ENCODE results near the gene IQGAP2. TPM values are rescaled to one million over a fixed set of nuclear protein-coding genes. Genes with fewer than 3 reads are reported as not detected.

The IQGAP2 gene
- total and polyA plus RNA-seq, 2 of the 8 experiments (the other 6 are each of a cell fraction or from before 2014, with no cell fraction given) = 19.7 to 66.0 TPM

GRCh38 chr5:76590027-76590426 lies 186.9 kb downstream of the IQGAP2 start:
- no peaks in the 10 kb centered on the region for H3K9me3 ChIP-seq (ENCODE audit: insufficient read depth in 2 of 2, low read depth in 1 of 2, low read length in 1 of 2)
- H4K91ac ChIP-seq (replicated peaks; ENCODE audit: insufficient read length, low read length) = no peak overlapping the region
- no peak overlapping the region for H2AFZ ChIP-seq (ENCODE audit: low read length)
- H3K4me2 ChIP-seq (ENCODE audit: insufficient read depth in 1 of 2, low read depth in 2 of 2, low read length in 2 of 2) = no peak overlapping the region
- H2AK5ac ChIP-seq (ENCODE audit: low read depth, low read length) = no peak overlapping the region
- H3K18ac ChIP-seq (ENCODE audit: extremely low read depth, low read length) = no peak overlapping the region
- DNase-seq (ENCODE audit: low read depth in 1 of 2, low spot score in 2 of 2) (no peak), FAIRE-seq (no peak)
- 74% methylated on average over 1 of the region's 1 CpG; no CpG with 5 or more reads in 1 of the 2 experiments for WGBS, 2 experiments (ENCODE audit: extremely low coverage in 1 of 2, insufficient coverage in 1 of 2, insufficient read length in 1 of 2, insufficient replicate concordance in 2 of 2, low coverage in 1 of 2, low lambda C conversion rate in 2 of 2, missing lambda C conversion rate in 1 of 2)
- H3K4me1 ChIP-seq (replicated peaks in 1 of 4; ENCODE audit: control insufficient read depth in 3 of 4, insufficient read depth in 4 of 4, low read length in 3 of 4) = no peaks in the 10 kb centered on the region
- no peak overlapping the region for H3K27ac ChIP-seq (ENCODE audit: low read depth, low read length)
- H2BK5ac ChIP-seq (ENCODE audit: low read depth, low read length) = no peak overlapping the region
- H3K56ac ChIP-seq (replicated peaks; ENCODE audit: insufficient read length, low read depth, low read length) = no peak overlapping the region
- H3K79me2 ChIP-seq (ENCODE audit: control insufficient read depth in 1 of 2, insufficient read depth in 2 of 2, low read length in 2 of 2) = no peaks in the 10 kb centered on the region
- H3K4me3 ChIP-seq (ENCODE audit: extremely low read depth in 1 of 4, insufficient read depth in 2 of 4, low read depth in 3 of 4, low read length in 4 of 4) = no peak overlapping the region
- no peak overlapping the region for H4K8ac ChIP-seq (ENCODE audit: extremely low read depth, insufficient read depth, low read length)
- no peaks in the 10 kb centered on the region for H4K20me1 ChIP-seq (replicated peaks in 1 of 2; ENCODE audit: control insufficient read depth in 1 of 2, insufficient read depth in 2 of 2, low read length in 2 of 2)
- no peaks in the 10 kb centered on the region for H3K79me1 ChIP-seq (ENCODE audit: low read depth, low read length)
- no peak overlapping the region for H2BK120ac ChIP-seq (replicated peaks; ENCODE audit: low read depth, low read length)
- H3K23me2 ChIP-seq (ENCODE audit: low read depth, low read length) = no peaks in the 10 kb centered on the region
- H3K14ac ChIP-seq (ENCODE audit: insufficient read length) = no peak overlapping the region
- H3K4ac ChIP-seq (replicated peaks; ENCODE audit: insufficient read length, low read depth, low read length) = no peak overlapping the region
- H2BK12ac ChIP-seq (ENCODE audit: low read depth, low read length) = no peak overlapping the region
- ChIA-PET POLR2A (ENCODE audit: partially characterized antibody) (no interaction called here), CTCF (ENCODE audit: partially characterized antibody) (interaction anchor here (1.0 kb wide), 1 partner anchor 12 kb away, joined by 3 read pairs; no protein-coding TSS in a partner anchor)
- H4K5ac ChIP-seq (ENCODE audit: insufficient read length, low read depth, low read length) = no peak overlapping the region
- peaks cover 0 to 4% (median 0%) of the 10 kb centered on the region in 4 experiments; a peak in 2 of 8 replicates for H3K36me3 ChIP-seq (ENCODE audit: control insufficient read depth in 2 of 4, insufficient read depth in 4 of 4, low read length in 3 of 4)
- H3K23ac ChIP-seq (ENCODE audit: insufficient read length) = no peak overlapping the region
- H2BK15ac ChIP-seq (ENCODE audit: low read length) = no peak overlapping the region
- H2BK20ac ChIP-seq (ENCODE audit: low read length) = no peak overlapping the region
- H3K27me3 ChIP-seq (replicated peaks in 1 of 4; ENCODE audit: control insufficient read depth in 3 of 4, extremely low read depth in 1 of 4, insufficient read depth in 3 of 4, low read length in 3 of 4) = no peaks in the 10 kb centered on the region
- no peak overlapping the region for H3K9ac ChIP-seq (replicated peaks in 1 of 4; ENCODE audit: extremely low read depth in 1 of 4, low read depth in 3 of 4, low read length in 3 of 4)
- TF ChIP-seq EZH2 (IDR thresholded peaks at IDR 0.05; ENCODE audit: low read depth, low read length, severe bottlenecking) (no peak), JUND (IDR thresholded peaks at IDR 0.05; ENCODE audit: low read length) (no peak)

Data from H1 (cell line).